ENCODE results near the gene TRIM47. TPM values are rescaled to one million over a fixed set of nuclear protein-coding genes. Genes with fewer than 3 reads are reported as not detected.
A peak's percentile ranks its signal among the peaks of the same experiment; 100 is the strongest.

Gene TRIM47
- total RNA-seq, 4 donors from 2014 or later = 18.5 to 53.8 (median 29.6) TPM

- DNase-seq (ENCODE audit: low spot score) (no peak), ATAC-seq (ENCODE audit: low FRiP score) (no peak)
- TF ChIP-seq, protein P1, sequence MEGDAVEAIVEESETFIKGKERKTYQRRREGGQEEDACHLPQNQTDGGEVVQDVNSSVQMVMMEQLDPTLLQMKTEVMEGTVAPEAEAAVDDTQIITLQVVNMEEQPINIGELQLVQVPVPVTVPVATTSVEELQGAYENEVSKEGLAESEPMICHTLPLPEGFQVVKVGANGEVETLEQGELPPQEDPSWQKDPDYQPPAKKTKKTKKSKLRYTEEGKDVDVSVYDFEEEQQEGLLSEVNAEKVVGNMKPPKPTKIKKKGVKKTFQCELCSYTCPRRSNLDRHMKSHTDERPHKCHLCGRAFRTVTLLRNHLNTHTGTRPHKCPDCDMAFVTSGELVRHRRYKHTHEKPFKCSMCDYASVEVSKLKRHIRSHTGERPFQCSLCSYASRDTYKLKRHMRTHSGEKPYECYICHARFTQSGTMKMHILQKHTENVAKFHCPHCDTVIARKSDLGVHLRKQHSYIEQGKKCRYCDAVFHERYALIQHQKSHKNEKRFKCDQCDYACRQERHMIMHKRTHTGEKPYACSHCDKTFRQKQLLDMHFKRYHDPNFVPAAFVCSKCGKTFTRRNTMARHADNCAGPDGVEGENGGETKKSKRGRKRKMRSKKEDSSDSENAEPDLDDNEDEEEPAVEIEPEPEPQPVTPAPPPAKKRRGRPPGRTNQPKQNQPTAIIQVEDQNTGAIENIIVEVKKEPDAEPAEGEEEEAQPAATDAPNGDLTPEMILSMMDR (IDR thresholded peaks at IDR 0.05) = no peak
These were observed 48.6 kb downstream of the TRIM47 start for GRCh38 chr17:75829747-75830146.

- no peak for DNase-seq (ENCODE audit: low spot score)
- no peak for ATAC-seq (ENCODE audit: low FRiP score)
- TF ChIP-seq, protein P1 (IDR thresholded peaks at IDR 0.05) = no peak
These were observed 49.6 kb downstream of the TRIM47 start for GRCh38 chr17:75828741-75829140.

- DNase-seq (ENCODE audit: low spot score) (no peak), ATAC-seq (ENCODE audit: low FRiP score) (no peak)
- TF ChIP-seq, protein P1 (IDR thresholded peaks at IDR 0.05) = no peak
These were observed 50.3 kb downstream of the TRIM47 start for GRCh38 chr17:75828076-75828400.

DNA sequence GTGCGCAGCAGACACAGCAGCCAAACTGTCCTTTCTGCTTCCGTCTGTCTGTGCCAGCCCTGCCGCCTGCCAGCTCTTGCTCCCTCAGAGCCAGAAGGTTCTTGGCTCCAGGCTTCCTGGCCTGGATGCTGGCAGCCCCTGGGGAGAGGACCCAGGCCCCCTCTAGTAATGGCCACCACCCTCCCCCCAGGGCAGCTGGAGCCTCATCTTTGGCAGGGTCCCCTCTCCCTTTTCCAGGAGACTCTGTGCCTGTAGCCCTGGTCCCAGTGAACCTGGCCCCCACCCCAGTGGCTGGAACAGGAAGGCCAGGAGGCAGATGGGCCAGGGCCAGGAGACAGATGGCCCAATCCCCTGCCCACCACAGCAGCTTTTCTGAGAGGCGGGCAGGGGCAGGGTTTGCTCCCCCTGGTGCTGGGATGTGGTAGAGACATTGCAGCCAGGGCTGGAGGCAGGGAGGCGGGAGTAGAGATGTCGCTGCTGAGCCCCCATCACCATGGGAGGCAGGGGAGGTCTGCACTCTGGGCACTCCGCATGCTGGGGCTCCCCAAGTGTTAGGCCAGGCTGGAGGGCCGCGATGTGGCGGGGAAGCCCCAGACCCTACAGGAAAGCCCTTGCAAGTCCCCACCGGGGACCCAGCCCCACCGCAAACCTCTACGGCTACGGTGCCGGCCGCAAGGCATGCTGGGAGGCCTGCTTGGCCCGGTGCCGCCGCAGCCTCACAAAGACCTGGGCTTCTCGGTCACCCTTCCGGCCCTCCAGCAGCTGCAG is 50.9 kb downstream of the TRIM47 start:
- ATAC-seq (ENCODE audit: low FRiP score) = peak; percentile 27
- DNase-seq (ENCODE audit: low spot score) = no peak
- TF ChIP-seq, protein P1 (IDR thresholded peaks at IDR 0.05) = peak in 1 of 3 donors; percentile 5

GRCh38 chr17:75826561-75827307 is 51.6 kb downstream of the TRIM47 start:
- ATAC-seq (ENCODE audit: low FRiP score) = no peak

GRCh38 chr17:75825748-75826370 is 52.5 kb downstream of the TRIM47 start:
- ATAC-seq (ENCODE audit: low FRiP score) (no peak), DNase-seq (ENCODE audit: low spot score) (no peak)
- TF ChIP-seq, protein P1 (IDR thresholded peaks at IDR 0.05) = no peak

More at GRCh38 chr17:75826561-75827307, 51.6 kb downstream of the TRIM47 start:
- TF ChIP-seq, protein P1 (IDR thresholded peaks at IDR 0.05) = no peak
- DNase-seq (ENCODE audit: low spot score) = no peak
